WTC11 (cell line): Measurements from ENCODE around the gene TAF8. TPM values are rescaled to one million over a fixed set of nuclear protein-coding genes. Genes with fewer than 3 reads are reported as not detected.
A peak's percentile ranks its signal among the peaks of the same experiment; 100 is the strongest.

ENCODE experiments used
- CTCF ChIP-seq: fragments of 200-600 bp; IDR thresholded peaks from 2 replicates; pipeline ENCODE4 v1.8.0; 2022; ENCODE audit warnings: antibody characterized with exemption
- GRHL2 ChIP-seq: fragments of 250-450 bp; sonication (Bioruptor Pico); IDR thresholded peaks from 2 replicates; pipeline ENCODE4 v1.8.0; 2022; ENCODE audit warnings: mild to moderate bottlenecking, moderate library complexity; ENCODE audit not compliant: insufficient replicate concordance, severe bottlenecking
- KAT7 ChIP-seq: sonication (generic); formaldehyde crosslinking; IDR thresholded peaks from 2 replicates; pipeline ENCODE4 v1.8.1; 2023; ENCODE audit warnings: missing genetic modification reagents, mild to moderate bottlenecking, borderline replicate concordance
- MAX ChIP-seq: sonication (generic); formaldehyde crosslinking; IDR thresholded peaks from 2 replicates; pipeline ENCODE4 v1.8.0; 2022; ENCODE audit warnings: mild to moderate bottlenecking, missing genetic modification reagents
- NR3C1 ChIP-seq: sonication (generic); formaldehyde crosslinking; conservative IDR thresholded peaks from 2 replicates; pipeline ENCODE4 v1.8.1; 2023; ENCODE audit warnings: low read depth, mild to moderate bottlenecking, missing genetic modification reagents
- OVOL2 ChIP-seq: fragments of 250-450 bp; sonication (Bioruptor Pico); IDR thresholded peaks from 2 replicates; pipeline ENCODE4 v1.9.0; 2021; ENCODE audit warnings: mild to moderate bottlenecking, borderline replicate concordance
- PRRX2 ChIP-seq: fragments of 250-450 bp; sonication (Bioruptor Pico); IDR thresholded peaks from 2 replicates; pipeline ENCODE4 v1.8.0; 2021; ENCODE audit warnings: mild to moderate bottlenecking
- RORB ChIP-seq: fragments of 250-450 bp; sonication (Bioruptor Pico); IDR thresholded peaks from 2 replicates; pipeline ENCODE4 v1.9.0; 2021; ENCODE audit warnings: mild to moderate bottlenecking
- SMAD4 ChIP-seq: sonication (generic); formaldehyde crosslinking; IDR thresholded peaks from 2 replicates; pipeline ENCODE4 v1.8.0; 2022; ENCODE audit warnings: mild to moderate bottlenecking, missing genetic modification reagents
- ZBTB43 ChIP-seq: sonication (generic); formaldehyde crosslinking; IDR thresholded peaks from 2 replicates; pipeline ENCODE4 v1.8.1; 2023; ENCODE audit warnings: mild to moderate bottlenecking, missing genetic modification reagents
- ZNF121 ChIP-seq: sonication (generic); formaldehyde crosslinking; IDR thresholded peaks from 2 replicates; pipeline ENCODE4 v1.8.0; 2023; ENCODE audit warnings: missing genetic modification reagents
- ZNF671 ChIP-seq: fragments of 250-450 bp; sonication (Bioruptor Pico); IDR thresholded peaks from 2 replicates; pipeline ENCODE4 v1.8.0; 2021; ENCODE audit warnings: mild to moderate bottlenecking
- ZSCAN18 ChIP-seq: fragments of 250-450 bp; sonication (Bioruptor Pico); IDR thresholded peaks from 2 replicates; pipeline ENCODE4 v2.1.2; 2022; ENCODE audit warnings: mild to moderate bottlenecking, moderate library complexity
- total RNA-seq: library from RNA; stranded (reverse); gene quantifications from 3 replicates; pipeline ENCODE4 v1.2.3, GENCODE V29; 2021
- TF ChIP-seq, protein P1 (sequence below): sonication (generic); formaldehyde crosslinking; IDR thresholded peaks from 2 replicates; pipeline ENCODE4 v1.8.0; 2022; ENCODE audit warnings: mild to moderate bottlenecking, missing genetic modification reagents
- TF ChIP-seq, protein P2 (sequence below): sonication (generic); formaldehyde crosslinking; IDR thresholded peaks from 2 replicates; pipeline ENCODE4 v1.8.1; 2022; ENCODE audit warnings: missing genetic modification reagents, borderline replicate concordance
- TF ChIP-seq, protein P3 (sequence below): sonication (generic); formaldehyde crosslinking; IDR thresholded peaks from 2 replicates; pipeline ENCODE4 v1.8.0; 2023; ENCODE audit warnings: missing genetic modification reagents
- TF ChIP-seq, protein P4 (sequence below): fragments of 250-450 bp; sonication (Bioruptor Pico); IDR thresholded peaks from 2 replicates; pipeline ENCODE4 v1.9.0; 2021; ENCODE audit warnings: mild to moderate bottlenecking

The TAF8 gene
- total RNA-seq, 1 experiment from 2014 or later, result 31.0 TPM

DNA sequence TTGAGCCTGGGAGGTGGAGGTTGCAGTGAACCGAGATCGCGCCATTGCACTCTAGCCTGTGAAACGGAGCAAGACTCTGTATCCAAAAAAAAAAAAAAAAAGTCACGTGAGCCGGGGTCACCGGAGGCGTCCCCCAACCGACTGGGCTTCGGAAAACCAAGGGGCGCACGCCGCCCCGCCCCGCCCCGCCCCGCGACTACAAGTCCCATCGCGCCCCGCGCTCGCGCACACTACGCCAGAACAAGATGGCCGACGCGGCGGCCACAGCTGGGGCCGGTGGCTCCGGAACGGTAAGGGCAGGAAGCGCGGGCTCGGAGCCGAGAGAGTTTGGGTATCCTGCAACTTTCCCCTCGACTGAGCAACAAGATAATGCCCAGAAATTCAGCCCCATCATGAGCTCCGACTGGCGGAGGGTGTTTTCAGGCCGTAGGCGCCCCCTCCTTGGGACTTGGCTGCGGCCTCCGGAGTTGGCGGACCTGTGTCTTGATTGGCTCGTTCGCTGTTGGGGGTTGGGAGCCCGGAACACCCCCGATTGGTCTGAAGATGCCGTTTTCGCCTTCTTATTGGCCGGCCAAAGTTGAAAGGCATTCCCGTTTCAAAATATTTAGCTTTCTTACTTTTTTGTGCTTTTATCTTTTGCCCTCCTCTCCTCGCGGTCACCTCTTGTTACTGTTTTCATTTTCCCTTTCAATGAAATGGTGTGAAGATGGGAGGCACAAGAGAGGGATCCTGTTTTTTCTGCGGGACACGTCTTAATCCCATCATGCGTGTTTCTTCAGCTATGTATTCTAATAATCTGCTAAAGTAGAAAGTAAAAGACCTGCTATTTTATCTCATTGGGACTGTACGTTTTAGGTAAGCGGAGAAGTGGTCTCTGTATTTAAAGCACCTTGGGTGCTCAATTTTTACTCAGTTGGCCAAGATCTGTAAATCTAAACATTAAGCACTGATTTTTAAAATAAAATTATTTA lies at the start of gene TAF8 (continued):
- TF ChIP-seq ZNF671 (0 out of 2 replicates have a peak, but pooled peaks have one; percentile 25), CTCF (no peak), MAX (peak; percentile 73), ZBTB43 (CRISPR knock-in tag) (no peak), OVOL2 (CRISPR knock-in tag) (0 out of 2 replicates have a peak, but pooled peaks have one; percentile 64), KAT7 (CRISPR knock-in tag) (no peak), NR3C1 (CRISPR knock-in tag) (no peak), RORB (CRISPR knock-in tag) (no peak), ZNF121 (CRISPR knock-in tag) (no peak), PRRX2 (CRISPR knock-in tag) (no peak), GRHL2 (CRISPR knock-in tag) (no peak), ZSCAN18 (CRISPR knock-in tag) (no peak), SMAD4 (CRISPR knock-in tag) (peak; percentile 52; the same call in 1 of the 2 replicates)
- TF ChIP-seq, protein P1, sequence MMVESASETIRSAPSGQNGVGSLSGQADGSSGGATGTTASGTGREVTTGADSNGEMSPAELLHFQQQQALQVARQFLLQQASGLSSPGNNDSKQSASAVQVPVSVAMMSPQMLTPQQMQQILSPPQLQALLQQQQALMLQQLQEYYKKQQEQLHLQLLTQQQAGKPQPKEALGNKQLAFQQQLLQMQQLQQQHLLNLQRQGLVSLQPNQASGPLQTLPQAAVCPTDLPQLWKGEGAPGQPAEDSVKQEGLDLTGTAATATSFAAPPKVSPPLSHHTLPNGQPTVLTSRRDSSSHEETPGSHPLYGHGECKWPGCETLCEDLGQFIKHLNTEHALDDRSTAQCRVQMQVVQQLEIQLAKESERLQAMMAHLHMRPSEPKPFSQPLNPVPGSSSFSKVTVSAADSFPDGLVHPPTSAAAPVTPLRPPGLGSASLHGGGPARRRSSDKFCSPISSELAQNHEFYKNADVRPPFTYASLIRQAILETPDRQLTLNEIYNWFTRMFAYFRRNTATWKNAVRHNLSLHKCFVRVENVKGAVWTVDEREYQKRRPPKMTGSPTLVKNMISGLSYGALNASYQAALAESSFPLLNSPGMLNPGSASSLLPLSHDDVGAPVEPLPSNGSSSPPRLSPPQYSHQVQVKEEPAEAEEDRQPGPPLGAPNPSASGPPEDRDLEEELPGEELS (CRISPR knock-in tag), result peak; percentile 65; the same call in 1 of the 2 replicates
- TF ChIP-seq, protein P2, sequence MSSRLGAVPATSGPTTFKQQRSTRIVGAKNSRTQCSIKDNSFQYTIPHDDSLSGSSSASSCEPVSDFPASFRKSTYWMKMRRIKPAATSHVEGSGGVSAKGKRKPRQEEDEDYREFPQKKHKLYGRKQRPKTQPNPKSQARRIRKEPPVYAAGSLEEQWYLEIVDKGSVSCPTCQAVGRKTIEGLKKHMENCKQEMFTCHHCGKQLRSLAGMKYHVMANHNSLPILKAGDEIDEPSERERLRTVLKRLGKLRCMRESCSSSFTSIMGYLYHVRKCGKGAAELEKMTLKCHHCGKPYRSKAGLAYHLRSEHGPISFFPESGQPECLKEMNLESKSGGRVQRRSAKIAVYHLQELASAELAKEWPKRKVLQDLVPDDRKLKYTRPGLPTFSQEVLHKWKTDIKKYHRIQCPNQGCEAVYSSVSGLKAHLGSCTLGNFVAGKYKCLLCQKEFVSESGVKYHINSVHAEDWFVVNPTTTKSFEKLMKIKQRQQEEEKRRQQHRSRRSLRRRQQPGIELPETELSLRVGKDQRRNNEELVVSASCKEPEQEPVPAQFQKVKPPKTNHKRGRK (CRISPR knock-in tag), result no peak
- TF ChIP-seq, protein P3, sequence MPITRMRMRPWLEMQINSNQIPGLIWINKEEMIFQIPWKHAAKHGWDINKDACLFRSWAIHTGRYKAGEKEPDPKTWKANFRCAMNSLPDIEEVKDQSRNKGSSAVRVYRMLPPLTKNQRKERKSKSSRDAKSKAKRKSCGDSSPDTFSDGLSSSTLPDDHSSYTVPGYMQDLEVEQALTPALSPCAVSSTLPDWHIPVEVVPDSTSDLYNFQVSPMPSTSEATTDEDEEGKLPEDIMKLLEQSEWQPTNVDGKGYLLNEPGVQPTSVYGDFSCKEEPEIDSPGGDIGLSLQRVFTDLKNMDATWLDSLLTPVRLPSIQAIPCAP (CRISPR knock-in tag), result no peak; the same call in 1 of the 2 replicates
- TF ChIP-seq, protein P4, sequence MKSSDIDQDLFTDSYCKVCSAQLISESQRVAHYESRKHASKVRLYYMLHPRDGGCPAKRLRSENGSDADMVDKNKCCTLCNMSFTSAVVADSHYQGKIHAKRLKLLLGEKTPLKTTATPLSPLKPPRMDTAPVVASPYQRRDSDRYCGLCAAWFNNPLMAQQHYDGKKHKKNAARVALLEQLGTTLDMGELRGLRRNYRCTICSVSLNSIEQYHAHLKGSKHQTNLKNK (CRISPR knock-in tag), result no peak
- TF ChIP-seq, all 79 proteins: peak for 34
